GM18502 (cell line): ENCODE results near the gene ARHGEF17.
A peak's percentile ranks its signal among the peaks of the same experiment; 100 is the strongest.
"Not testable (repeated sequence)": the region's sequence is repeated elsewhere in the genome, so short reads cannot be mapped to it uniquely, and the experiment has no call there.

Source experiments
- ATAC-seq: cut with Tn5 transposase; IDR thresholded peaks from one replicate; pipeline ENCODE4 v1.9.1; 2021; ENCODE audit warnings: mild to moderate bottlenecking; ENCODE audit not compliant: unreplicated experiment, poor library complexity

Gene ARHGEF17, protein sequence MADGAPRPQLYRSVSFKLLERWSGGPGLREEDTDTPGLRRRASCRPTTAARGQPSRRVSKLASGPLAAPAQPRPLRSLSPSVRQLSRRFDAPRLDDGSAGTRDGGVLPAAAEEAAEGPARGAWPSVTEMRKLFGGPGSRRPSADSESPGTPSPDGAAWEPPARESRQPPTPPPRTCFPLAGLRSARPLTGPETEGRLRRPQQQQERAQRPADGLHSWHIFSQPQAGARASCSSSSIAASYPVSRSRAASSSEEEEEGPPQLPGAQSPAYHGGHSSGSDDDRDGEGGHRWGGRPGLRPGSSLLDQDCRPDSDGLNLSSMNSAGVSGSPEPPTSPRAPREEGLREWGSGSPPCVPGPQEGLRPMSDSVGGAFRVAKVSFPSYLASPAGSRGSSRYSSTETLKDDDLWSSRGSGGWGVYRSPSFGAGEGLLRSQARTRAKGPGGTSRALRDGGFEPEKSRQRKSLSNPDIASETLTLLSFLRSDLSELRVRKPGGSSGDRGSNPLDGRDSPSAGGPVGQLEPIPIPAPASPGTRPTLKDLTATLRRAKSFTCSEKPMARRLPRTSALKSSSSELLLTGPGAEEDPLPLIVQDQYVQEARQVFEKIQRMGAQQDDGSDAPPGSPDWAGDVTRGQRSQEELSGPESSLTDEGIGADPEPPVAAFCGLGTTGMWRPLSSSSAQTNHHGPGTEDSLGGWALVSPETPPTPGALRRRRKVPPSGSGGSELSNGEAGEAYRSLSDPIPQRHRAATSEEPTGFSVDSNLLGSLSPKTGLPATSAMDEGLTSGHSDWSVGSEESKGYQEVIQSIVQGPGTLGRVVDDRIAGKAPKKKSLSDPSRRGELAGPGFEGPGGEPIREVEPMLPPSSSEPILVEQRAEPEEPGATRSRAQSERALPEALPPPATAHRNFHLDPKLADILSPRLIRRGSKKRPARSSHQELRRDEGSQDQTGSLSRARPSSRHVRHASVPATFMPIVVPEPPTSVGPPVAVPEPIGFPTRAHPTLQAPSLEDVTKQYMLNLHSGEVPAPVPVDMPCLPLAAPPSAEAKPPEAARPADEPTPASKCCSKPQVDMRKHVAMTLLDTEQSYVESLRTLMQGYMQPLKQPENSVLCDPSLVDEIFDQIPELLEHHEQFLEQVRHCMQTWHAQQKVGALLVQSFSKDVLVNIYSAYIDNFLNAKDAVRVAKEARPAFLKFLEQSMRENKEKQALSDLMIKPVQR (N-terminal part only)

DNA sequence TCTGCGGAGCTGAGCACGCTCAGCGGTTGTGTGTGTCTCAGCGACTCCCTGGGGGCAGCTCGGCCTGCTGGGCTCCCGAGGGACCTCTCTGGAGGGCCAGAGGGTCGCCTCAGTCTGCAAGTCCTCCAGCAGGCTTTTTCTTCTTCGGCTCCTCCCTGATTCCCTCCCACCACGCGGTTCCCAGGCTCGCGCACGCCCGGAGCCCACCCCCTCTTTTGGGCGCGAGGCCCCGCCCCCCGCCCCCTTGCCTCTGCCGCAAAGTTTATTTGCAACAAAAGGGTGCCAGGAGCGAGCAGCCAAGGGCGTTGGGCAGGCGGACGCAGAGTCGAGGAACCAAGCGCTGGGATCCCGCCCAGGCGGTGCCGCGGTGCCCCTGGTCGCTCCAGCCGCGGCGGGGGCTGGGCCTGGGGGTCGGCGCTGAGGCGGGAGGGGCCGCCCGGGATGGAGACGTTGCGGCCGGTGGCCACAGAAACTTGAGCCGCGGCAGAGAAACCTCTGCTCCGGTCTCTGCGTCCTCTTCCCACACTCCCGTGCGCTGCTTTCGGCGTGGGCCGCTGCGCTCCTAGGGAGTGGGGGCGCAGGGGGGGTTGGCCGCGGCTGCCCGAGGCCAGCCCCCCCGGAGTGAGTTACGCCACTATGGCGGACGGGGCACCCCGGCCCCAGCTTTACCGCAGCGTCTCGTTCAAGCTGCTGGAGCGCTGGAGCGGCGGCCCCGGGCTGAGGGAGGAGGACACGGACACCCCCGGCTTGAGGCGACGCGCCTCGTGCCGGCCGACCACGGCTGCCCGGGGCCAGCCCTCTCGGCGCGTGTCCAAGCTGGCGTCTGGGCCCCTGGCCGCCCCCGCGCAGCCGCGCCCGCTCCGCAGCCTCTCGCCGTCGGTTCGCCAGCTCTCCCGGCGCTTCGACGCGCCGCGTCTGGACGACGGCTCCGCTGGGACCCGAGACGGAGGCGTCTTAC is at the start of gene ARHGEF17:
TSS of gene ARHGEF17 (plus strand) at position 274 of the 958 bp plus-strand sequence. CDS start at position 637, 363 bp downstream.
- peak; percentile 45 for ATAC-seq

DNA sequence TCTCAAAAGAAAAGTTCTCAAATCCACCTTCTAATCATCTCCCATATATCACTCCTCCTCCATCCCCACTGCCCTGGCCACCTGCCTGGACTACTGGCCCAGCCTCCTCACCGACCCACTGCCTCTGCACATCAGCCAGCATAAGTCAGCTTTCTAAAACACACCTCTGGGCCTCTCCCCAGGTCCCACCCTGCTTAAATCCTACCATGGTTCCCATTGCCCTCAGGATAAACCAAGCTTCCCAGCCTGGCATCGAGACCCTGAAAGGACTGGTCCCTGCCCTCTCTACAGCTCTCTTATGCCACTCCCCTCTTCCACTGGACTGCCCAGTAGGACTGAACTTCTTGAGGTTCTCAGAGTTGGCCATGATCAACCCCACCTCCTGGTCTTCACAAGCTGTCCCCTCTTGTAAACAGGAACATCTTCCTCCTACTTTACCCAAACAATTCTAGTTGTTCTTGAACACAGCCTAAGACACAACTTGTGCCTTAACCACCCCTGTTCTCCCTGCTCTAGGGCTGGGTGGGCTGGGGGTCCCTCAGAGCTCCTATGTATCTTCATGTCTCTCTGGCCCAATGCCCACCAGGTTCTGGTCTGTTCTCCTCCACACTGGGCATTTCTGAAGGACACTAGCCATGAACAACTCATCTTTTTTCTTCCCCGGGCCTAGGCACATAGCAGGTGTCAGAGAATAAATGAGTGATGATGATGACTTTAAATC is 48.5 kb upstream of the ARHGEF17 start:
- ATAC-seq: no peak

DNA sequence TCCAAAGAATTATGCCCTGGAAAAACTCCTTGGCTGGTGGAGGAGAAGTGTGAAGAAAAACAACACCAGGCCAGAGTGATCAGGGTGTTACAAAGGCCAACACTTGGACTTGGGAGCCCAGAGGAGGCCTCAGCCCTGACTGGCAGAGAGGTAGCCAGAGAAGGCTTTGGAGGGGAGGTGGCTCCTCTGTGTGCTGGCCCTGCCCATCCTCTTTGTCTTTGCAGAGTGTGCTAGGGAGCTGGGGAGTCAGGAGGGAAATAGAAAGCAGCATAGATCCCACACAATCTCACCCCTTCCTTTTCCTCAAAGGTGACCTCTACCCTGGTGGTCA is 48.0 kb upstream of the ARHGEF17 start:
- ATAC-seq: no peak

DNA sequence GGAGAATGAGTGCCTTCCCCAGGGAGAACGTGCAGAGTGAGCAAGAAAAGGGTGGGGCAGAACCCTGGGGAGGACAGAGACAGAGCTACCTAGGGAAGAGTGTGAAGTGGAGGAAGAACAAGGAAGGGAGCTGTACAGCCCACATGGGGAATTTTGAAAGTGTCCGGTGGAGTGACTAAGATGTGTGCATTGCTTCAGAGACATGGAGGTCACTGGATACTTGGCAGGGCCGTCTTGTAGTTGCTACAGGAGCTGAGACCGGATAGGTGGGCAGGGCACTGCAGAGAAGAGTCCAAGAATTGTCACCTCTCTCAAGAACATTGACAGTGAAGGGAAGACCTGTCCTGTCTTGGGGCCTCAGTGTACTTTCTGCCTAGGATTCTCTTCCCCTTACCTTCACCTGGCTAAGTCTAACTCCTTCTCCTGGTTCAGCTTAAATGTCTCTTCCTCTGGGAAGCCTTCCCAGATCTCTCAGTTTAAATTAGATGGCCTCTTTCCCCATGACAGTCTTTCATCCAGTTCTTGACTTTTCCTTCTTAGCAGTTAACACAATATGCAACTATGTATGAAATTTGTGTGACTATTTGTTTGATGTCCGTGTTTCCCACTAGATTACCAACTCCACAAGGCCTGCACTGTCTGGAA is 45.1 kb upstream of the ARHGEF17 start:
- no peak for ATAC-seq

DNA sequence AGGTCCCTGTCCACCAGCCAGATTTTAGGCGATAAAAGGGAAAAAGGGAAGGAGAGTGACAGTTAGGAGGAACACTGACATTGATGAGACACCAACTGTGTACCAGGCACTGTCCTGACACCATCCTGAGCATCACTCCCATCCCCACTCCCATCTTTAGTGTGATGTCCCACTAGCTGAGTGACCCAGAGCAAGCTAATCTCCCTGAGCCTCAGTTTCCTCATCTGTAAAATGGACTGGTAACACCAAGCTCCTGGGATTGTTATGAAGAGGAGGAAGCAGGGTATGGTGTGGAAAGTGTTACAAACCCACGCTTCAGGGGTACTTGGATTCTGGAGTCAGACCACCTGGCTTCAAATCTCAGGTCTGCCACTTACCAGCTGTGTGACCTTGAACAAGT is 44.4 kb upstream of the ARHGEF17 start:
- ATAC-seq: no peak

DNA sequence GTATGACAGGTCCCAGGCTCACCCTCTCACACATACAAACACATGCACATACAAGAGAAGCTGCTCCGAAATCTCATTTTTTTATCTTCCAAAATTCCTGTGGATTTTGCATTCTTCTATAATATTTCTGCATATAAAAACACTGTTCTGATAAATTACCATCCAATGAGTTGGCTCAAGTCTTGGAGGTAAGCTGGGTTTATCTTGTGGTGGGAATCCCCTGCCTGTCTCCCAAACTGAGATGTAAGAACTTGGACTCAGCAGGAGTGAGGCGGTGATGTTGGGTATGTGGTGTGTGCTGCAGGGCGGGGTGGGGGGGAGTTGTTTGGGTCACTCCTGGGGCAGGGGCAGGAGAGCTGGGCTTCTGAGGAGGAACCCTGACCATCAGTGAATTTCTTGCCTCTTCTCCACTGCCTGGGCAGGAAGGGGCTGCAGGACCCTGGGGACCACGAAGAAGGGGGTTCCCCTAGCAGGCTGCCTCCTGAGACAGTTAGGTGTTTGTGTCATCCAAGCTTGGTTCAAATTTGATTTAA is 42.7 kb upstream of the ARHGEF17 start:
- ATAC-seq: no peak

DNA sequence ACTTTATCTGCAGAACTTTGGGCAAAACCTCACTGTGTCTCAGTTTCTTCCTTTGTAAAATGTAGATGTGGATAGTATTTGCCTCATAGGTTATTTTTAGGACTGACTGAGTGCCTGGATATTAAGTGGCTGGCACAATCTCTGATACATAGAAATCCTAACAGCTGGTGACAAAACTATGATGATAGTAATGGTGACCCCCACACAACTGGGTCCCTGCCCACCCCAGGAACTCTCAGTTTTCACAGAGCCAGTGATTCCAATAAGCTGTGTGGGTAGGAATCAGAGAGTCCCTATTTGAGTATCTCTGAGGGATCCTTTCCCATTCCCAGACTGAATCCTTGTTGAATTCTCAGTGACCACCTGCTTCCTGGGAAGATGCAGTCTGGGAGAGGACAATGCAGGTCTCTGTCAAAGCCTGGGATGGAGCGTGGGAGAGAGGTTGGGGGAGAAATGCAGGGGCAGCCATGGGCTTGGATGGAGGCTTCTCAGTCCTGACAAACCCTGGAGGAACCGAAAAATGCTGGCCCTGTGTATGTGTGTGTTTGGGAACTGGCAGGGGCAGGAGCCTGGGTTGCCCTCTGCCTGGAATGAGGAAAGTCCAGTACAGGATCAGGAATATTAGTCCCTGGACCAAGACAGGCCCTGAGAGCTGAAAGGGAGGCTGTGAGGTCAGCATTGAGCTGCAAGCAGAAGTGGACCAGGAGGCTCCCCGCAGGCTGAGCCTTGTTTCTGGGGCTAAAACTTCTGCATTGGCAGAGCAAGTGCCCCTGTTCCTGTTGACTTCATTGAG is 42.0 kb upstream of the ARHGEF17 start:
- no peak for ATAC-seq

DNA sequence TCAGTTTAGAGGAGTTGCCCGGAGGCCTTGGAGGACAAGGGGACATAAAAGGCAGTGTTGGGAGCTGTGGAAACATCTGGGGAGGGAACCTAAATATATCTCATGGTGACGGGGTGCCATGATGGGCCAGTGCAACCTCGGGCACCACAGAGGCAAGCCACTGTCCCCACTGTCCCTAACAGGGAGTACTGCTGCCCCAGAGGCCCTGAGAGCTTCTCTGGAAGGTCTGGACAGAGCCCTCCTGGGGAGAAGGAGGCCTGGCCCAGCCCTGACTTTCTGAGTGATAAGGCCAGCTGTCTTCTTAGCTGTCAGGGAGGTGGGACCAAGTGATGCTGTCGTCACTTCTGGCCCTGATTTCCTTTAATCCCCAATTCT is 41.4 kb upstream of the ARHGEF17 start:
- no peak for ATAC-seq

DNA sequence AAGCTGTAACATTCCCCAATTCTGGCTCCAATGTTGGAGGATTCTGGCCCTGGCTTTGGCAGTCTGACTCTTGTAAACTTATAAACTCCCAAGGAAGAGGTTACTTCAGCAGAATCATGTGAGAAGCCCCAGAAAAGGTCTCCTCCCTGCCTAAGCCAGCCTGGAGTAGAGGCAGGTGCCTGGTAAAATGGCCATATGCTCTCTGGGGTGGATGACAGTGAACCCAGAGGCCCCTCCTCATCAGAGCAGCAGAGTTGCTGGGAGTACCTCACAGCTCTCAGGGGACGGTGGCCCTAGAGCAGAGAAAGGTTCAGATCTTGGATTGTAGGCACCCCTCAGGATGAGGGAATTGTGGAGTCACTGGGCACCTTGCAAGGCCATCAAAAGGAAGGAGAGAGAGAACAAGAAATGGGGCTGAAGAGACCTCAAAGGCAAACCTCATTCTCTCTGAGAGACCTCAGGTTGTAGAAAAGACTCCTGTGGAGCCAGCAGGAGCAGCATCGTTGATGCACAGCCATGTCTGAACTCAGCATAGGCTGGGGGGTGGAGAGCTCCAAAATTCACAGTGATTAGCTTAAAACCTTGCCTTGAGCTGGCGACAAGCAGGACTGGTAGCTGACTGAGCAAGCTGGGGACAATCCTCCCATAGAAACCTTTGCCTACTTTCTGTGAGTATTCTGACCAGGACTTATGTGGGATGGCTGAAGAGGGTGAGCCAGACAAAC is 40.8 kb upstream of the ARHGEF17 start:
- ATAC-seq: no peak

DNA sequence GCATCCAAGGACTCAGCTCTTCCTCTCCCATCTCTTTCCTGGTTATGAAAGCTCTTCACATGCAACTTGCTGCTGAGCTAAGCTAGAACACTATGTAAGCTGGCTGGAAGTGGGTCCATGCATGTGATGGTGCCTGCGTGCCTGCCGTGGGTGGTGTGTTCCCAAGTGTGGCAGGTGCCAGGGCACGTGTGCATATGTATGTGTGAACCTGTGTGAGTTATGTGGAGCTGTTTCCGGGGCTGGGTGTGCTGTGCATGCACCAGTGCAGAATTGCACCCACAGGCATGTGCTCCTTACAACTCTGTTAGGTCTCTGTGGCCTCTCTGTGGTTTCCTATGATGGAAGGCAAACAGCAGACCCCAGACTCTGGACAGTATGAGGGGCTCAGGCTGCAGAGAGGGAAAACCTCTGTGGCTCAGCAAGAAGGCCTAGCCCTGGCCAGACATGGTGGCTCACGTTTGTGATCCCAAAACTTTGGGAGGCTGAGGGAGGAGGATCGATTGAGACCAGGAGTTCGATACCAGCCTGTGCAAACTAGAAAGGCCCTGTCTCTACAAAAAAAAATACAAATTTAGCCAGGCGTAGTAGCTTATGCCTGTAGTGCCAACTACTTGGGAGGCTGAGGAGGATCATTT is 40.1 kb upstream of the ARHGEF17 start:
- ATAC-seq: no peak

DNA sequence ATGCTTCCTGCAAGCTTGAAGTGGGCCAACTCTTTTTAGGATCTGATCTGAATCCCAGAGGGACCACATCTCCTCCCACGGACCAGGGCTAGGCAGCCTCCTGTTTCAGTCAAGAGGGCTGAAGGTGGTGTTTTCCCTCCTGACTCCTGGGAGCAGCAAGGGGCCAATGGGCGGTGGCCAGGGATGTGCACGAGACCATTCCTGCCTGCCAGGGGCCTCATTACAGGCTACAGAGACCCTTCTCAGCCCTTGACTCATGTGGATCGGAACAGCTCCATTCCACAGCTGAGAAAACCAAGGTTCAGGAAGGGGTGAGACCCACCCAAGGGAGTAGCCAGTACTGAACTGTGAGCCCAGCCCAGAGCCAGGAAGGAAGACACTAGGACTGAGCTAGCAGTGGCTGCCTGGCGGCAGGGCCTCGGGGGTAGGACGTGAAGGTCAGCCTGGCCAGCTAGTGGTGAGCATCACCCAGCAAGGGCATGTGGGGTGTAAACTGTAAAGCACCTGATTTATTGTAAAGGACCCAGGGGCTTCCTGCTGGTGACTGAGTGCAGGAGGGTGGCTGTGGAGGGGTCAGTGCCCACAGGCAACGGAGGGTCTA is 39.3 kb upstream of the ARHGEF17 start:
- no peak for ATAC-seq

DNA sequence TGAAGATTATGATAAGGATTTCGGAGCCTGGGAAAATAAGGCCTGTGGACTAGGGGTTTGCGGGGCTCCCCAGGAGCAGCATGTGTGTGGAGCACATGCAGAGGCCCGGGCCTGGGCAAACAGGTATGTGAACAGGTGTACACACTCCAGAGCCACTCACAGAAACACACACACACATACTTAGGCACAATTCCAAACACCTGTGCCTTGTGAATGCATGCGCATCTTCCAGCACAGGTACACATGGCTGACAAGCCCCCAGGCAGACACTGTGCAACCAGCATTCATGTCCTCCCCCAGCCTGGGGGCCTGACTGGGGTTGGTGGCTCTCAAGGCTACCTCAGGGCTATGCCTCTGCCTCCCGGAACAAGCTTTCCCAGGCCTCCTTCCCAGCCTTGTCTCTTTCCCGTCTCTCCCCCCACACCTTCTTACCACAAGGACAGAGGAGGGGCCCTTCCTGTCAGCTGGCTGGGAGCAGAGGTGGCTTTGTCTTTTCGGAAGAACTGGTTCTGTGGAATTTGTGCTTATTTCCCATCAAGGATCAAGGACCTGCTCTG is 38.5 kb upstream of the ARHGEF17 start:
- ATAC-seq: no peak

DNA sequence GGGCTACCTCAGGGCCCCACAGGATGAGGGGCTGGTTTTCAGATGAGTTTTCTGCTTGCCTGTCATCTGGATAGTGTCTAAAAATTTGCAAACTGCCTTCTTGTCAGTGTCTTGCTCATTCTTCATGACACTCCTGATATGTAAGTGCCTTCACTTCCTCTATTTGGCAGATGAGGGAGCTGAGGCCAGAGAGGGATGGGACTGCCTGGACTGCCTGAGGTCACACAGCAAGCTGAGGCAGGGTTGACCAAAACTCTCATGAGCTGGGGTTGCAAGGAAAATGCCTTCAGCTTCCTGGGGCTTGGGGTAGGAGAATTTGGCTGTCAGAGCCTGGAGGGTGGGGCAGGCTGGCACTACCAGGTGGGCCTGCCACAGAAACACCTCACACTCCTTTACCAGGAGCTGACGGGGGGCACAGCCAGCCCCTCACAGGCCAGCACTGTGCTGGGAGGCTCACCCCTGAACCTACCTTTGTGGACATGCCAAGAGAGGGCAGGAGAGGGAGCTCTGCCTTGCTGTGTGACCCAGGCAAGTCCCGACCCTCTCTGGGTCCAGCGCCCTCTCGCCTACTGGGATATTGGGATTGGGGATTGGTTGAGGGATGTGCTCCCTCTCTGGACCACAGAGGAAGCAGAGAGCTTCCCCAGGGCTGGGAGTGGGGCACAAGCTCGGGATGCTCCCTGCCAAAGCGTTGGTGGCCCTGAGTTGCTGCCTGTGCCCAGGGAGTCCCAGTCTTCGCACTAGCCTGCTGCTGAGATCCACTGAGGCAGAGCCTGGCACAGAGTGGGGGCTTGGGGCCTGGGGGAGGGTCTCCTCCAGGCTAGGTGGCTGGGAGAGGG is 37.8 kb upstream of the ARHGEF17 start:
- ATAC-seq: no peak

DNA sequence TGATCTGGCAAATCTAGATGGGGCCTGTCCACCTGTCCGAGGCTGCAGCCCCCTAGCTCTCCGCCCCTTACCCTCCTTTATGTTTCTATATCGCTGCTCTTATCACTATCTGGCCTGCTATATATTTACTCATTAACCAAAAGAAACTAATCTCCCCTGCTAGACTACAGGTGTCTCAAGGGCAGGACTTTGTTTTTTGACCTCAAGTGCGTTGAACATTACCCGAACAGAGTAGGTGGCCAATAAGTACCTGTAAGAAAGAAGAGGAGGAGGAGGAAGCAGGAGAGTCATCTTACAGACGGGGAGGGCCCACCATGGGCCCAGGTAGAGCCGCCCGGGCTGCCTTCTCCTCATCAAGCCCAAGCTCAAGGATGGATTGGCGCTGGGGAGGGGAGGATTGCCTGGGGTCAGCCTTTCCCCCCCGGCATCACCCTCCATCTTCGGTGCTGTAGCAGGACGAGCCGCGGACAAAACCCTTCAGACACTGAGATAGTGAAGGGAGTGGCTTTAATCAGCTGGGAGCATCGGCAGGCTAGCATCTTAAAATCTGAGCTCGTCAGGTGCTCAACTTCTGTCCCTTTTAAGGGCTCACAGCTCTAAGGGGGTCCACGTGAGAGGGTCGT is 37.1 kb upstream of the ARHGEF17 start:
- ATAC-seq: no peak

DNA sequence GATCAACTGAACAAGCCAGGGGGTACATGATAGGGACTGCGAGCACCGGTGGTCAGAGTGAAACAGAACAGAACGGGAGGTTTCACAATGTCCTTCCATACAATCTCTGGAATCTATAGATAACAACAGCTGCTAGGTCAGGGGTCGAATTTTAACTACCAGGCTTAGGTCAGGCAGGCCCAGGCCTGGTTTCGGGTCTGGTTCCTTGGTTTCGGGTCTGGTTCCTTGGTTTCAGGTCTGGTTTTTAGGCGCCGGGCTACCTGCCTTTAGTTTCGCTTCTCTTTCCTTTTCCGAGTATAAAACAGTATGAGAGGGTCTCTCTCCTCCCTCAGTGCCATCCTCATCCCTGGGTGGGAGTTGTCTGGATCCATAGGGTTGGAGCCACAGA is 36.6 kb upstream of the ARHGEF17 start:
- ATAC-seq: not testable (repeated sequence)
